ENCODE results near the gene RRP12. TPM values are rescaled to one million over a fixed set of nuclear protein-coding genes. Genes with fewer than 3 reads are reported as not detected.
A peak's percentile ranks its signal among the peaks of the same experiment; 100 is the strongest.

The RRP12 gene
- total RNA-seq, 3 donors from 2014 or later = 7.7 to 17.7 (median 15.7) TPM

DNA sequence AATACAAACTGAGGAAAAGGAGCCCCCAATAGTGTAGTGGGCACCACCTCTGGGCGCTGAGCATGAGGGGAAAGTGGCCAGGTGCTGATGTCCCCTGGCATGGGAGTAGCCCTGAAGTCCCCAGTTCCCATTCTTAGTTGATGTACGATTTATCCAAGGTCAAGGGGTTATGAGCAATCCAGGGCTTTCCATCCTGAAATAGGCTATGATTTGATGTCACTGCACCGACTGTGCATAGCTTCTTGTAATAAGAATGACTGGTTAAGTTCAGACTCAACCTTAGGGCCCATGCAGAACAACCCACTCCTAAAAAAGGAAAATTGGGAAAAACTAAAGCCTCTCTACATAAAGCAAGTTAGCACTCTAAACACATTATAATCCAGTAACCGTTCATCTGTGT lies 77.6 kb downstream of the RRP12 start:
- TF ChIP-seq, protein P1, sequence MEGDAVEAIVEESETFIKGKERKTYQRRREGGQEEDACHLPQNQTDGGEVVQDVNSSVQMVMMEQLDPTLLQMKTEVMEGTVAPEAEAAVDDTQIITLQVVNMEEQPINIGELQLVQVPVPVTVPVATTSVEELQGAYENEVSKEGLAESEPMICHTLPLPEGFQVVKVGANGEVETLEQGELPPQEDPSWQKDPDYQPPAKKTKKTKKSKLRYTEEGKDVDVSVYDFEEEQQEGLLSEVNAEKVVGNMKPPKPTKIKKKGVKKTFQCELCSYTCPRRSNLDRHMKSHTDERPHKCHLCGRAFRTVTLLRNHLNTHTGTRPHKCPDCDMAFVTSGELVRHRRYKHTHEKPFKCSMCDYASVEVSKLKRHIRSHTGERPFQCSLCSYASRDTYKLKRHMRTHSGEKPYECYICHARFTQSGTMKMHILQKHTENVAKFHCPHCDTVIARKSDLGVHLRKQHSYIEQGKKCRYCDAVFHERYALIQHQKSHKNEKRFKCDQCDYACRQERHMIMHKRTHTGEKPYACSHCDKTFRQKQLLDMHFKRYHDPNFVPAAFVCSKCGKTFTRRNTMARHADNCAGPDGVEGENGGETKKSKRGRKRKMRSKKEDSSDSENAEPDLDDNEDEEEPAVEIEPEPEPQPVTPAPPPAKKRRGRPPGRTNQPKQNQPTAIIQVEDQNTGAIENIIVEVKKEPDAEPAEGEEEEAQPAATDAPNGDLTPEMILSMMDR (IDR thresholded peaks at IDR 0.05) = no peak
- TF ChIP-seq POLR2AphosphoS5 (IDR thresholded peaks at IDR 0.05) (no peak), POLR2A (IDR thresholded peaks at IDR 0.05) (no peak)
- Histone ChIP-seq H3K4me1 (peaks cover 0 to 4% of the 10 kb centered on the region in 2 donors), H3K9me3 (no peaks in the 10 kb centered on the region), H3K27ac (no peak overlapping the region), H3K27me3 (no peaks in the 10 kb centered on the region), H3K36me3 (no peaks in the 10 kb centered on the region), H3K4me3 (no peak overlapping the region)
- no peak for DNase-seq (ENCODE audit: low spot score in 2 of 2)
- intact Hi-C loops (cut with DNase I; ENCODE audit: low total_unique reads) = no loop called here

DNA sequence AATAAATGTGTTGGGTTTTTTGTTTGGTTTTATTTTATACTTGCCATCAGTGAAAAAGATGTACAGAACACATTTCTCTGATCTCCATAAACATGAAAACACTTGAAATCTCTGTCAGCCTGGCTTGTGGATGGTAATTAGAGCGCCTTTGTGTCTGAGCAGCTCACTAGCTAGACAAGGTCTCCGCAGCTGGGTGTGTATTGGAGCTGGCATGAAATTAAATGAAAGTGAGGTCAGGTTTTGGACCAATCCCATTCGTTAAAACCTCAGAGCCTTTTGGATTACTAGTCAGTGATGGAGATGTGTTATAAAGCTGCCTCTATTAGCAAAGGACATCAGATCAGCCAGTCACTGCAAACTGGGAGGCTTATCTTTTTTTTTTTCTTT lies 79.3 kb downstream of the RRP12 start:
- H3K27me3 ChIP-seq = no peaks in the 10 kb centered on the region
- H3K27ac ChIP-seq = no peak overlapping the region
- no peak for DNase-seq (ENCODE audit: low spot score in 2 of 2)
- no peaks in the 10 kb centered on the region for H3K9me3 ChIP-seq
- H3K4me1 ChIP-seq = peaks cover 0 to 4% of the 10 kb centered on the region in 2 donors
- no peak overlapping the region for H3K4me3 ChIP-seq
- intact Hi-C loops (cut with DNase I; ENCODE audit: low total_unique reads) = no loop called here
- TF ChIP-seq POLR2AphosphoS5 (IDR thresholded peaks at IDR 0.05) (no peak), POLR2A (IDR thresholded peaks at IDR 0.05) (no peak)
- TF ChIP-seq, protein P1 (IDR thresholded peaks at IDR 0.05) = no peak
- no peaks in the 10 kb centered on the region for H3K36me3 ChIP-seq

DNA sequence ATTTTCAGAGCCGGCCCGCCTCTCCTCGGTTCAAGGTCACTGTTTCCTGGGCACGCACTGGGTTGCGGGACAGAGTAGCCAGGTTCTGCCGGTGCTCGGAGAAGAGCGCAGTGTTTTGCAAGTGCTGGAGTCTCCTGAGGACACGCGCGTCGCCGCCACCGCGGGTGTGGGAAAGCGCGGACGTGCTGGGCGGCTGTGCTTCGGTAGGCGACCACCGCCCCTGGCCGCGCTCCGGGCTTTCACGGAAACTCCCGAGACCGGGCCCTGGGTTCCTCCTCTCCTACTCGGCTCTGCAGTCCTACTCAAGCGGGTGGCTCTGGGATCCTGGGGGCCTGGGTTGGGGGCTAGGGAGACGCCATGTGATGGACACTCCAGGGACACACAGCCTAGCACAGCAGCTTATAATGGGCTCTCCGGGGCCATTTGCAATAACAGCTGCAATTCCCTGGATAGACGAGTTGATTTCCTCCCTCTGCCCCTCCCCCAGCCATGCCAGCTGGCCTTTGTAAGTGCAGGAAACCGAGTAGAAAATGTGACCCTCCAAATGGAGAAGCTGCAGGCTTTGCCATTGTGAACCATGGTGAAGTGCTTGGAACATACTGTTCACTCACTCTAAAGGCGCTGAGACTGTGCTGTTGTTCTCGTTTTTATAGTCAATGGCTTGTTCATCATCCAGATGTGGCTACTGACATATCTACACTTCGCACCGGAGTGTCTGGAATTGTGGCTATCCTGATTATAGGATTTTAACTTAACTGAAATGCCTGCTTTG lies 79.9 kb downstream of the RRP12 start:
- TF ChIP-seq POLR2A (IDR thresholded peaks at IDR 0.05) (no peak), POLR2AphosphoS5 (IDR thresholded peaks at IDR 0.05) (no peak)
- TF ChIP-seq, protein P1 (IDR thresholded peaks at IDR 0.05) = no peak
- intact Hi-C loops (cut with DNase I; ENCODE audit: low total_unique reads) = no loop called here
- H3K27me3 ChIP-seq = no peaks in the 10 kb centered on the region
- DNase-seq (ENCODE audit: low spot score in 2 of 2) = no peak
- H3K4me3 ChIP-seq = peak overlapping the region; percentile 74 to 95 (median 88)
- H3K4me1 ChIP-seq = peaks cover 0 to 4% of the 10 kb centered on the region in 2 donors
- H3K36me3 ChIP-seq = no peaks in the 10 kb centered on the region
- H3K27ac ChIP-seq = no peak overlapping the region
- H3K9me3 ChIP-seq = no peaks in the 10 kb centered on the region

DNA sequence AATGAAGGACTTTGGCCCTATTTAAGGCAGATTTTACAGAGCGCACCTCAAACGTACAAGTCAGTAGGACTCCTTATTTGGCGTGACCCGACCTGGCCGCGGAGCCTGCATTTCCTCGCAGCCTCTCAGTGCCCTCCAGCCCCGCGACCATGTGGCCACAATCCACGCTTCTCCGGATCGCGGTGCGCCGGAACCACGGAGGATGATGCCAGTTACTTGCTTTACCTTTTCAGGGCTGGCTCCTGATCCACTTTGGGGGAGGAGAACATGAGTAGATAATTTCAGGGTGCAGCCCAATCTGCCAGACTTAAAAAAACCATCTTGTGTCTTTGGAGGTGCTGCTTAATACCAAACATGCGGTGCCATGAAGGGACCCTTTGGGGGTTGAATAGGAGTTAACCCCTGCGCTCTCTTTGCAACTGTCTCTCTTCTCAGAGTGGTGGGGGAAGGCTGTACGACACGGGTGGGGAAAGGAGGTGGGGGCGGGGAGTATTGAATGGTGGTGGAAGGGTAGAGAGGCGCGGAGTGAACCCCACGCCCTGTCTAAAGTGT lies 80.6 kb downstream of the RRP12 start:
- no peak for TF ChIP-seq POLR2AphosphoS5 (IDR thresholded peaks at IDR 0.05)
- TF ChIP-seq, protein P1 (IDR thresholded peaks at IDR 0.05) = no peak
- TF ChIP-seq POLR2A (IDR thresholded peaks at IDR 0.05) = no peak
- Histone ChIP-seq H3K4me1 (peaks cover 0 to 4% of the 10 kb centered on the region in 2 donors), H3K4me3 (peak overlapping the region; percentile 74 to 95 (median 88)), H3K27ac (peak overlapping the region; percentile 98 to 99), H3K27me3 (no peaks in the 10 kb centered on the region), H3K36me3 (no peaks in the 10 kb centered on the region), H3K9me3 (no peaks in the 10 kb centered on the region)
- intact Hi-C loops (cut with DNase I; ENCODE audit: low total_unique reads) = no loop called here
- DNase-seq (ENCODE audit: low spot score in 2 of 2) = no peak
